Eye (tissue), 1 donor: Measurements from ENCODE around the gene EVX1.

Source experiments
- DNase-seq: peaks from one replicate; pipeline ENCODE4 v3.0.0-alpha.2; 2015

The EVX1 gene

DNA sequence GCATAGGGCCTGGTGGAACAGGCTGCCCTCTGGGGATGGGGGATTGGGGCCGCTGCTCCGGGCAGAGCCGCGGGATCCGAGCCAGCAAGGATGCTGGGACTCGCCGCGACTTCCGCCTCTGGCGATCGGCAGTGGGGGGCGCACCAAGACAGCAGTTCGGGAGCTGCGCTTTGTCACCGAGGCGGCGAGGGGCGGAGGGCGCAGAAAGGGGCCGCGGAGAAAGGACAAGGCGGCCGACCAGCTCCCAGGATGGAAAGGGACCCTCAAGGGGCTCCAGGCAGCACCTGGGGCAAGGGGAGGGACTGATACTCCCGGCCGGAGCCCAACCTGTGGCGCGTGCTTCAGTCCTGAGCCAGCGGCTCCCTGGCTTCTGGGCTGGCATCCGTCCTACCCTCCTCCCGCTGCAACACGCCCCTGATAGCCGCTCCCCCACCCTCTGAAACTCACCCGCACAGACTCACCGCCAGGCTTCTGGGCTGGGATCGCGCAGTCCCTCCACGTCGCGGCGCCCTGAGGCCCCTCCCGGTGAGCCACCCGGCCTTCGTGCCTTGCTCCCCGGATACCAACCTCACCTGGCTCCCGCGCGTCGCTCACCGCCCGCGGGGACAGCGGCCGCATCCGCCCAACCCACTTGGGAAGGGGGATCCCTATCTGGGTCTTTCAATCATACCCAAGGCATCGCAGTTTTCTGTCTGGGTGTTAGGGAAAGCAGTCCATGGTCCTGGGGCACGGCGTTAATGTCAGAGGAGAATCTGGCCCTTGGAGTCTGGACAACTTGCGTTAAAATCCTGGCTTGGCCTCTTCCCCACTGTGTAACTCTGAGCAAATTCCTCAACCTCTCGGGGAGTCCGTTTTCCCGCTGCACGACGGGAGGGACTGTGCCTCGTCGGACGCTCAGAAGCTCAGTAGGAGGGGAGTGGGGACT, 7.0 kb upstream of the EVX1 start:
- peak; percentile 89 for DNase-seq

DNA sequence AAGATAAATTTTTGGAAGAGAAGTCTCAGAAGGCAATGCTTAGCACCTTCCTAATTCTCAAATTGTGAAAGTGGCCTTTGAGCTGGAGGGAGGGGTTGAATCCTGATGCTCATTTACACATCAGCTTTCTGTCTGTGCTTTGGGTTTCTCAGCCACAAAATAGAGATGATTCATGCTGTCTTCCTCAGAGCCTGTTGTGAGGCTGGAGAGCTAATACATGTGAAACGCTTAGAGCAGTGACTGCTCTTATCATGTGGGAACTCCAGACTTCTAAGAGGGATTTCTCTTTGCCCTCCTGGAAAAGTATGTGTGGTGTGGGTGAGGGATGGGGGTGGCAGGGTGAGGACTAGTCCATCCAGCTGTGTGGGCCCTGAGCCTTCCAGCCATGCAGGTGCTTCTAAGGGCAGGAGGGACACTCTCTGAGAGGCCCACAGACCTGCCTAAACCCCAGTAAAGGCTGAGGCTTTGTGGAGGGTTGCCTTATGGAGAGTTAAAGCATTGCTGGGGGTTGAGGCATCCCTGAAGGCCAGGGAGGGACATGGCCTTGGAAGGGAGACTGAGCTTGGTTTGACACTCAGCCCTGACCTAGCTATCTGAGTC, 4.8 kb upstream of the EVX1 start:
- peak; percentile 8 for DNase-seq

DNA sequence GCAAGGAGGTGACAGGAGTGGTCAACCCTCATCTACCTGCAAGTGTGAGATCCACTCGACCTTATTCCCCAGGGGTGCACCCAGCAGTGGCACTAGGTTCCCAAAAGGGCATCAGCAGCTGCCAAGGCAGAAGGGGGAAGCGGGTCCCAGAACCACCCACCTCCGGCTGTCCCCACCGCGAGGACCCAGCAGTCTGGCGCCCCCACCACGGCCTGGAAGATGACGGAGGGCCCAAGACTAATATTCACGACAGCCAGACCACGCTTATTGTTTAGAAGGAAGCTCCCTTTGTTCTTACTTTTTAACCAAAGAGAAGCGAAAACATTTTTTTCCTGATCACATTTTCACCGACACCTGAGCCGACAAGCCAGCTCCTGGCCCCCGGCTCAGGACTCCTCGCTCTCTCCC, 3.6 kb upstream of the EVX1 start:
- no peak for DNase-seq

DNA sequence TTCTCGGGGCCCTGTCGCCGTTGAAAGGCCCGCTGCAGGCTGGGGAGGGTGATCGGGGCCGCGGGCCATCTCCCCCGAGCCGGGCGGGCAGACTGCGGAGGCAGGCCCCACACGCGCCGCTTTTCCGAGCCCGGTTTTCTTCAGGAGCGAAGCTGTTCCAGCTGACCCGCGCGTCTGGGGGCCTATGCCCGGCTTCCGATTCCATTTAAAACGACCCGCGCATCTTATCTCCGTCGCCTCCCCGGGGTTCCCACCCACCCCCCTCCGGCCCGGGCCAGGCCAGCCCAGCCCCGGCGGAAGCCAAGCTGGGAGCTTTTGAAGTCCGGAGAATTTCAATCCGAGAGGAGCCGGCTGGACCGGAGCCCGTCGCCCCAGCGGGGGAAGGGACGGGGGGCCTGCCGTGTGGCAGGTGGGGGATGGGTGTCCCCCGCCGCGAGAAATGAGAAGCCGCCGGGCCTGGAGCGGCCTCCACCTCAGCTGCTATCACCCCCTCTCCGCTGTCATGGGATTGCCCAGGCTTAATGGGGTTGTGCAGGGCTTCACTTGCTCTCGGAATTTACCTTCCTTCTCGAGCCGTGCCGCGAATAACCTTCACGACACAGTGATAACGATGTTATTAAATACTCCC, 3.1 kb upstream of the EVX1 start:
- DNase-seq = peak; percentile 72

DNA sequence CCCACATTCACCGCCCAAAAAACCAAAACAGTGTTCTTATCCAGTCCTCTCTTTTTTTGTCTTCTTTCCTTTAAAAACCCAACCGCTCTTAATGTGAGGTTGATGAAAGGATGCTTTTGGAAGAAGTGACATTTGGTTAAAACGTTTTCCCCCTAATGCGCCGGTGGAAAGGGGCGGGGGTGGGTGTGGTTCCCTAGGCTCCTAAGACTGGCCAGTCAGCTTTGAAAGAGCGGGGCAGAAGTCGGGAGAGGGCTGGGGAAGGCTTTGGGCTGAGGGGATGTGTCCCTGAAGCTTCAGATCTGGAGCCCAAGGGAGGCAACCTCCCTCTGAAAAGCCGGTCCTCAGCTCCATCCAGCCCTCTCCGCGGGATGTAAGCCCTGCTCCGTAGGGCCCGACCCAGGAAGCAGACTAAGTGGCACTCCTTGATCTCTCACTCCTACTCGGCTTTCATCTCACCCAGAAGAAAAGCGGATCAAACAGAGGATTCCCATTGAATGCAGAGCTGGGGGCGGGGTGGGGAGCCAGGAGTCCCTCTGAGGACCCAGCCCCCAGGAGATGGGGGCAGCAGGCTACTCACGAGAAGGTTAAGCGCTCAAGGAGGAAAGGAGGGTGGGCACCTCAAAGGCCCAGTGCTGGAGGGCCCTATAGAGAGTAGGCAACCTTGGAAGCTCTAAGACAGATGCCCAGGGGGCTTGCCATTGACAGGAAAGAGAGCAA, 2.4 kb upstream of the EVX1 start:
- DNase-seq = no peak

DNA sequence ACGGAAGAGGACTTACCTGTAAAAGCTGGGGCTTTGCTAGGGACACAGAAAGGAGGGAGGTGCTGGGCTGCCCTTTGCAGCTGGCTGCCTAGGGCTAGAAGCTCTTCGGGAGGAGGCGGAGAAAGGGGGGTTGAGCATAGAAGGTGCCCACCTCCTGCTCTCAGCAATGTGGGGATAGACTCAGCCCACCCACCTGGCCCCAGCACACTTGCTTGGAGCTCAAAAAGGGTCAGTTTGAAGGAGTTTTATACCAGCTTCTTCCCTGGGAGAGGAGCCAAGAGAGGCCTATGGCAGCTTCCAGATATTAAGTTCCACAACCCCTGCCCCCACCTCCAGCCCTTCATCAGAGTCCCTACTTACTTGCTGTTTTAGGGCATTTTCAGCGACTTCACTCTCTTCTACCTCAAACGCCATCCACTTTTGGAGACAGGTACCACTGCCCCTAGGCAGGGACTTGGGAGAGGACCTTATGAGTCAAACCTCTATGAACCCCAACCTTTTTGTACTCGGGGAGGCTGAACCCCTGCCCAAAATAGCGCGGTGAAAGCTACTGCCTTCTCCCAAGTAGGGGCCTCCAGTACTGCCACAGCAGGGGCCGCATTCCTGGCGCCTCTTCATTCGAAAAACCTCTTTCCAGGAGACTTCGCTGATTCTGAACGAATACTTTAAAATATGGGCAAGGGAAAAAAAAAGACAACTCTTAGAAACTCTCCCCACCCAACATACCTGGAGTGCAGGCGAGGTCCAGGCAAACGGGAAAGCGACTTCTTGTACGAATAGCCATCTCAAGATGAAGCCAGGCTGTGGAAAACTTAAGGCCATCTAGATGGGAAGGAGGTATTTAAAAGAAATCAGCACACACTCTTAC, 1.2 kb upstream of the EVX1 start:
- no peak for DNase-seq

DNA sequence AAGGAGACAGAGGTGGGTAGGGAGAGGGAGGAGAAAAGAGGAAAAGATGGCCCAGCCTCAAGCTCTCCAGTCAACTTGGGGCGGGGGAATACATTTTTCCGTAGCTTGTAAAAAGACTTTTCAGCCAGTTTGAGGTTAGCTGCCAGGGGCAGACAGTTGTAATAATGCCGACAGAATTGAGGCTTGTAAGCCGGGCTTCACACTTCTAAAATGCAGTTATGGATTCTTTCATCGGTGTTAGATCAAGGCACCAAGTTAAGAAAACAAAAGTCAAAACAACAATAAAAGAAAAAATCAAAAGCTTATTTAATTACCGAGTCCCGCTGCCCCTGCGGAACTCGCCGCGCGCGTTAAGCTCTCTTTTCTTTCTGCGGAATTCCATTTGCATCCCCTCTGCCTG, 448 bp upstream of the EVX1 start:
- DNase-seq = peak; percentile 71

DNA sequence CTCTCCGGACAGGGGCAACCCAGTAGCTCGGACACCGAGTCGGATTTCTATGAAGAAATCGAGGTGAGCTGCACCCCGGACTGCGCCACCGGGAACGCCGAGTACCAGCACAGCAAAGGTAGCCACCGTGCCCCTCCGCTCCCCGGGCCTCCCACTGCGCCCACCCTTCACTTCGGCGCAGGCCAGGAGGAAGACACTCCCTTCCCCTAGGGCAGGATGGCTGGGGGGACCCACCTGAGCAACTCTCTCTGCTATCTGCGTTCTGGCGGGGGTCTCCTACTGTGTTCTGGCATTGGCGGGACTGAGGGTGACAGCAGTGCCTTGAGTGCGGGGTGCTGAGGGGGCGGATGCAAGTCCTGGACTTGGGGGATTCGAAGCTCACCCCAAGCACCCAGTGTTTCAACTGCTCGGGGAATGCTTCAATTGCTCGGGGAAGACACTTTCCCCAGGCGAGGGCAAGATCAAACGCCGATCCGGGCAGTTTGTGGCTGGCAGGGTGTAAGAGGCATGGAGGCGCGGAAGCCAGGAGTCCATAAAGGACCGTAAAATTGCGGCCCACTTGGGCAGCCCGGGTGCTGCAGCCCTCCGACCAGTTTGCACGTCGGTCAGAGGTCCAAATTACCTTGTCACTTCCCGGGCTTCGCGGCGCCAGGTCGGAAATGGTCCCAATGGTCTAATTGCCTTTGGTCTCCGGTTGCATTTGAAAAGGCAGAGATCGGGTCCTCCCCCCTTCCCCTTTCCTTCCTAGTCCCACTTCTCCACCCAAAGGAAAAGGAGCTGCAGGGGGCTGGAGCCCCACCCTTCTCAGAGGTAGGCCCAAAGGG, 950 bp downstream of the EVX1 start:
- DNase-seq = peak; percentile 38

DNA sequence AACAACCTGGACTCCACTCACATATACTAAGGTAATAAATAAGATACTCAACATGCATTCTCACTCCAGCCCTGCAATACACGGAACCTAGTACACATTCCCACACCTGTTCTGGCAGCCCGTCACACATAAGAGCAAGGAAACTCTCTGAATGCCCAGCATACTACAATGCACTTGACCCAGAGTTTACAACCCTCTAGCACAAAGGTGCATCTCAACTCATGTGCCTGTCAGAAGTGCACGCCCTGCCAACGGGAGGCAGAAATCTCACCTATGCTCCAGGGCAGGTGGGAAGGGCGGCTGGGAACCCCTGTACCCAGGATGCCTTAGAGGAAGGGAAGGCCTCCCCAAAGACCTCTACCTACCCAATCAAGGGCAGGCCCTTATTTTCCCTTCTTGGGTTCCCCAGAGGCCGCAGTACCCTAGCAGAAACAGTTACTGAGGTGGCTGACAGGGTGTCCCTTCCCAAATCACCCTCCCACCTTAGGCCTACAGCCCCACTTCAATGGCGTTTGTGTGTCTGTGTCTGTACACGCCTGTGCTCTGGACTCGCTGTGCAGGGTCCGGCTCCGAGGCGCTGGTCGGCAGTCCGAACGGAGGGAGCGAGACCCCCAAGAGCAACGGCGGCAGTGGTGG, 2.0 kb downstream of the EVX1 start:
- peak; percentile 23 for DNase-seq

DNA sequence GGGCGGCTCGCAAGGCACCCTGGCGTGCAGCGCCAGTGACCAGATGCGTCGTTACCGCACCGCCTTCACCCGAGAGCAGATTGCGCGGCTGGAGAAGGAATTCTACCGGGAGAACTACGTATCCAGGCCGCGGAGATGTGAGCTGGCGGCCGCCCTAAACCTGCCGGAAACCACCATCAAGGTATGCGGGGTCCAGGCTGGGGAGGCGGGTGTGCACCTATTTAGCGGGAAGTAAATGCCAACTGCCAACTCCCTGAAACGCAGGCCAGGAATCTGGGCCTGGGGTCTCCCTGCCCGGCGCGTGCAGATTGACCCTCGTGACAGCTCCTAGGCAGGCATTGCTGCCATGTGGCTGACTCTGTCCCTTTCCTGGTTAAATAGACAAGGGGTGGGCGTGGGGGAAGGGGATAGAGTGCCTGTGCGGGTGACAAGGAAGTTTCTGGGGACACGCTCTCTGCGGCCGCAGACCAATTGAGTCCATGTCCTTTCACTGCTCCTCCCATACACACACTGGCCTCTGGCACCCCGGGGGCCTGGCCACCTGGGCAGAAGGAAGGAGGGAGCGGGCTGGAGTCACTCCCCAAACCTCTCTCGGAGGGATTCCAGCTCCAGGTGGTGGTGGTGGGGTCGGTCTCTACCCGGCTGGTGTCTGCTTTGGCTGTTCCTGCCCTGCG, 2.7 kb downstream of the EVX1 start:
- peak; percentile 56 for DNase-seq

DNA sequence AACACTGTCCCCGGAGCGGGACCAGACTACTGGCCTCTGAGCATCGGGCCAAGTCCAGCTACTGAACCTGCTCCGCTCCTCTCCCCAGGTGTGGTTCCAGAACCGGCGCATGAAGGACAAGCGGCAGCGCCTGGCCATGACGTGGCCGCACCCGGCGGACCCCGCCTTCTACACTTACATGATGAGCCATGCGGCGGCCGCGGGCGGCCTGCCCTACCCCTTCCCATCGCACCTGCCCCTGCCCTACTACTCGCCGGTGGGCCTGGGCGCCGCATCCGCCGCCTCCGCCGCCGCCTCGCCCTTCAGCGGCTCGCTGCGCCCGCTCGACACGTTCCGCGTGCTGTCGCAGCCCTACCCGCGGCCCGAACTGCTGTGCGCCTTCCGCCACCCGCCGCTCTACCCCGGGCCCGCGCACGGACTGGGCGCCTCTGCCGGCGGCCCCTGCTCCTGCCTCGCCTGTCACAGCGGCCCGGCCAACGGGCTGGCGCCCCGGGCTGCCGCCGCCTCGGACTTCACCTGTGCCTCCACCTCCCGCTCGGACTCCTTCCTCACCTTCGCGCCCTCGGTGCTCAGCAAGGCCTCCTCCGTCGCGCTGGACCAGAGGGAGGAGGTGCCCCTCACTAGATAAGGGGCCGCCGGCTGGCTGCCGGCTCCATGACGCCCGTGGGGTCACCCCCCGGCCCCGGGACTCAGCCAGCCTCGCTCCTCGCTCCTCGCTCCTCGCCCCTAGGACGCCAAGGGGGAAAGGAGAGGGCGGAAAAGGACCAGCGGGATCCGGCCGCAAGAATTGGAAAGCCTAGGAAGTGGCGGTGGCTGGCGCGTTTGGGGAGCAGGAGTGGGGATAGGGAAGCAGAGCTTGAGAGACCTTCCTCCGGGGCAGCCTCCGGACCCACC, 3.4 kb downstream of the EVX1 start:
- peak; percentile 59 for DNase-seq

DNA sequence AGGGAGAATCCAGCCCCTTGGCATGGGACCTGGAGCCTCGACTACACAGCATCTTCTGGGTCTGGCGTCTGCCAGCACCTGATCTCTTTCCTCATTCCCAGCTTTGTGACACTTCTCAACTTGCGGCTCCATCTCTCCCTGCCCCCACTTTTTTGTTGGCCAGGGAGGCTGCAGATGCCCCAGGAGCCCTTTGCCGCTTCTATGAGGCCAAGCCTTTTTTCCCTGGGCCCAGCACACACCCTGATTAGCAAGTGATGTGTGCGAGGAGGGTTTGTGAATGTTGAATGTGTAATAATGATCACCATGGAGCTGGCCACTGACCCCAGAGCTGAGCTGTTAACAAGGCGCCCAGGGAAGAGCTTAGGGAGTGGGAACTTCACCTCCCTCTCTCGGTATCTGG, 4.4 kb downstream of the EVX1 start:
- no peak for DNase-seq

DNA sequence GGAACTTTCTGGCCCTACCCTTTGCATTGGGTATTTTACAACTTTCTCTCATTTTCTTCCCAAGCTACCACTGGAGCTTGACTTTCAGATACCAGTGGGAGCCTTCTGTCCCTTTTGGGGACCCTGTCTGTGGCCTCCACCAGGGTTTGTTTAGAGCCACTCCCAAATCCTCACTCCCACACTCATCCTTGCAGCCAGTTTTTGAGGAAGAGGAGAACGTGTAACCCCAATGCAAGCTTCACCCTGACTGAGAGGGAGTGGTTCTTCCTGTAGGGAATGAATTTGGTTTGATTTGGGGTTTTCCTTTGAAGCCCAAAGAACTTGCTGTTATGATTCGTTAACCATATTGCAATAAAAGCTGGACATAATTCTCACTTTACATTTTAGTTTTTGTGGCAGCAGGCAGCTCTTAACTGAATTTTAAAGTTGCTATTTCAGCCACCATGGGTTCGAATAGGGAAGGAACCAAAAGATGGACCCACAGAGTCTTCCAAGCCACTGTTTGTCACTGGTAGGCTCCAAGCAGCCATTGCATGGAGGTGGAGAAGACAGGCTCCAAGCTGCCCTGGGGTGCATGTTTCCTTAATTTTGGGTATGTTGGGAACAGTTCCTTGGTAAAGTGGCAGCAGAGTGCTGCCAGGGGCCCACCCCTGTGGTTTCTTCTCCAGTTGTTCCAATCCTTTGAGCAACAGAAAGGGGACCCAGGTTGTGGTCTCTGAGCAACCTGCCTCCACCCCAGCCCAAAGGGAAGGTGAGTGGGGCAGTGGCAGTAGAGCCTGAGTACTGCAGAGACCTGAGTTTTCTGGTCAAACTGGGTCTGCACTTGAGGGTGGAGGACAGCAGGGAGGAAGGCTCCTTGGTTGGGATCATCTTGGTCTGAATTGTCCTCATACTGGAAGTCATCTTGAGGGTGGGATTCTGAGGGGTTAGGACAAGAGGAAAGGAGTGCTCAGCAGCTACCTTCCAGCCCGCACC, 5.1 kb downstream of the EVX1 start:
- no peak for DNase-seq

DNA sequence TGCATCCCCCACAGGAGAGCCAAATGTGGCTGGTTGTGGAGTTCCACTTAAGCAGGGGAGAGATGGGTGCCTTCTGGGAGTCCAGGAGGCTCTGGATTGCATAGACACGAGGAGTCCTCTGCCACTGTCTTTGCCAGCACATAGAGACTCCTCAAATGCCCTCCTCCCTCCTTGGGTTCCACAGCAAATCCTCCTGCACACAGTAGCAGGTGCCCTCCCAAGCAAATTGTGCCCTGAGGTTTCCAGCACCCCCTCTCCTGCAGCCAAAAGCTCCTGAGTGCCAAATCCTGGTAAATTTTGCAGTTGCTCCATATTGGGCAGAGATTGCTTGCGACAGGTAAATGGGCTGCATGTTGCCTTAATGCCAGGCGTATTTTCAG, 5.8 kb downstream of the EVX1 start:
- DNase-seq = no peak

DNA sequence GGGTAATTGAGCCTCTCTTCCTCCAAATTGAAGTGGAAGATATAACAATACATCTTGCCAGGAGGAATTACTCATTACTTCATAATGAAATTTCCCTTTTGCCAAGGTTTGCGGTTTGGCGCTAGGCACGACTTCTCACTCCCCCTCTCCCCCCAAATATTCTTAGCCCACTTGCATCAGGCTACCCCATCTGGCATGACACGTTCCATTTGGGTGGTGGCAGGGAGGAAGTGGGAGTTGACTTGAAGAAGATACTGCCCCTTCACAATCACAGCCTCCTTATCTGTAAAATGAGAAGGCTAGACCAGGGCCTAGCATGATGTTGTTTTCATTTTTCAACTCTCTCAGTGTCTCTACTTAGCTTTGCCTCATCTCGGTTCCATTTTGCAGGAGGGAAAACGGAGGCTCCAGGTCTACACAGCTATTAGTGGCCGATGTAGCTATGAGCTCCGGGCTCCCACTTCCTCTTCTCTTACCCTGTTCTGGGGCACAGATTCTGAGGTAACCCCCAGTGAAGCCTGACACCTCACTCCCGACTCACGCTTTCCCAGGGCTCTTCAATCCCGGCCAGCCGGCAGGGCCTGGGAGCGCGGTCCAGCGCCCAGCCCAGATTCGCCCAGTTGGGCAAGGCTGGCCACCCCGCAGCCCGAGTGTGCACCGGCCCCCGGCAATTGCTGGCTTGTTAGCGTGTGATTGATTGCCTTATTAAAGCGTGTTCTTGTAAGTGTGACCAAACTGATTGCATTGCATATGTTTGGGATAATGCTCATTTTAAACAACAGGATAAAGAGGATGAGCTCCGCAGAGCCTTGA, 6.5 kb downstream of the EVX1 start:
- DNase-seq = no peak

DNA sequence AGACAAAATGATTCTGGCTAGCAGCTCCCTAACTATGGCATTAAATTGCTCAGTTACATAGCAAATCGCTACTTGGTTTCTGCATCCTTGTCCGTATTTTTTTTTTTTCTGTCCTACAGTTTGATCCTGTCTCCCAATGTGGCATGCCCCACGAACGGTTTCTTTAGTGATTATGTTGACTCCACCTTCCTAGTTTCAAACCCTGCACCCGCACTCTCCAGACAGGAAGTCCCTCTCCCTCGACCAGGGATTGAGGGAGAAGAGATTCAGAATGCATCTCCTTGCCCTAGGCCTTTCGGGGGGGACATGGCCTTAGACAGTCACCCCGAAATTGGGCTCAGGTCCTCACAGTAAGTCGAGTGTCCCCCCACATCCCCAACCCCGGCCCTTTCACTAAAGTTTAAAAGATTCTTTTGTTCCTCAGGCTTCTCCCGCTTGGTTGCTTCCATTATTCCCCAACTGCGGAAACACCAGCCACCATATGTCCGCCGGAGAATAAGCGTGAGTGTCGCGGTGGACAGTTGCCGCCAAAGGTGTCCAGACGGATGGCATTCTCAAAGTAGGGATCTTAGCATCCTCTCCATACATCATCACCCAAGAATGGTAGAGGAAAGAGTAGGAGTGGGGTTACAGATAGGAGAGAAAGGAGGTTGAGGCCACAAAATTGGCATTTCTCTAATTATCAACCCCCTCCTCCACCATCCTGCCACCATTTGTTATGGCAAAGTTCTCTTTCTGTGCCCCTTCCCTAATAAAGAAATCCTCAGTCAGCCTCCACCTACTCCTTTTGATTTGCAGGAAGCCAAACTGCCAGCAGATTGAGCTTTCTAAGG, 7.3 kb downstream of the EVX1 start:
- DNase-seq = peak; percentile 72
